AG08396 (cell line): ENCODE measurements around the gene SRPK2.
"Not testable (repeated sequence)": the region's sequence is repeated elsewhere in the genome, so short reads cannot be mapped to it uniquely, and the experiment has no call there.

Experiments
- DNase-seq: peaks from one replicate; pipeline ENCODE4 v3.0.0; 2012; ENCODE audit warnings: low spot score, mixed read lengths

Gene SRPK2

DNA sequence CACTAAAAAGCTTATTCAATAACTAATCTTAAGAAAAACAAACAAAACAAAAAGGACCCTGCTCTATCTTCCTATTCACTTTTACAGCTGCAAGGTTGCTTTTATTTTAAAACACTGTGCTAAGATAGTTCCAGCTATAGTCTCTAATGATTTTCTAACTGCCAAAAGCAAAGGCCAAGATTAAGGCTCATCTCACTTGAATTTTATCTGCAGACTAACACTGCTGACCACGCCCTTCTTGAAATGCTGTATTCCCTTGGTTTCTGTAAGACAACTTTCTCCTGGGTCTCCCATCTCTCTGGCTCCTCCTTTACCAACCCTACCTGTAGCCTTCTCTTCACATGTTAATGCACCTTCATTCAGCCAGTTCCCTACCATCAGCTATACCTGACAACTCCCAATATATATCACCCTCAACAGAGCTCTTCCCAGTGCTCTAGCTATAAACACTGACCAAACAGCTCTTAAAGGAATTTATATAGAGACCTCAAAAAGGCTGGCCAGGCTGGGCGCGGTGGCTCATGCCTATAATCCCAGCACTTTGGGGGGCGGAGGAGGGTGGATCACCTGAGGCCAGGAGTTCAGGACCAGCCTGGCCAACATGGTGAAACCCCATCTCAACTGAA is 11.7 kb downstream of the SRPK2 start:
- DNase-seq: no peak

DNA sequence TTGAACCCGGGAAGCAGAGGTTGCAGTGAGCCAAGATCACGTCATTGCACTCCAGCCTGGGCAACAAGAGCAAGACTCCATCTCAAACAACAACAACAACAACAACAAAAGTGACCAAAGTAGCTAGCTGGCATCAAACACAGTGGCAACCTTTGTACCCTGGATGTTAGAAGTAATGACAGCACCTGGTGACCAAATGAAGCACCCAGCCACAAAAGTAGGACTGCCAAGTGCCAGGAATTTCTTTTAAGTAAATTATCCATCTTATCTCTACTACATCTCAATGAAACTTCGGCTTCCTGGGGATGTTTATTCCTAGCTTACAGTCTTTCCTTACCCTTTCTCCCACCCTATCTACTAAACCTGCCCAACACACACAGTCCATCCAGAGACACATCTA is 18.8 kb downstream of the SRPK2 start:
- no peak for DNase-seq

DNA sequence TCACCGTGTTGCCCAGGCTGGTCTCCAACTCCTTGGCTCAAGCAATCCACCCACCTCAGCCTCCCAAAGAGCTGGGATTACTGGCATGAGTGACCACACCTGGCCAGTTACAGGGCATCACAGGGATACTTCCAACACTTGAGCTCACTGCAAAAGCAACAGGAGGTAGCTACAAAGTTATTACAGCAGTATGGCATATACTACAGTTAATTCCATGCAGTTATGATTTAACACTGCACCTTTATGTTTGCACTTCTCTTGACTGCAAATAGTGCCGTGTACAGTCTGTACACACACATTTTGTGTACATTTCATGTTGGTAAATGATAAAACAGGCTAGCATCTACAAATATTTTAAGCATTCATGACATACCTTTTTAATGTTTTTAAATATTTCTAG is 21.3 kb downstream of the SRPK2 start:
- no peak for DNase-seq

DNA sequence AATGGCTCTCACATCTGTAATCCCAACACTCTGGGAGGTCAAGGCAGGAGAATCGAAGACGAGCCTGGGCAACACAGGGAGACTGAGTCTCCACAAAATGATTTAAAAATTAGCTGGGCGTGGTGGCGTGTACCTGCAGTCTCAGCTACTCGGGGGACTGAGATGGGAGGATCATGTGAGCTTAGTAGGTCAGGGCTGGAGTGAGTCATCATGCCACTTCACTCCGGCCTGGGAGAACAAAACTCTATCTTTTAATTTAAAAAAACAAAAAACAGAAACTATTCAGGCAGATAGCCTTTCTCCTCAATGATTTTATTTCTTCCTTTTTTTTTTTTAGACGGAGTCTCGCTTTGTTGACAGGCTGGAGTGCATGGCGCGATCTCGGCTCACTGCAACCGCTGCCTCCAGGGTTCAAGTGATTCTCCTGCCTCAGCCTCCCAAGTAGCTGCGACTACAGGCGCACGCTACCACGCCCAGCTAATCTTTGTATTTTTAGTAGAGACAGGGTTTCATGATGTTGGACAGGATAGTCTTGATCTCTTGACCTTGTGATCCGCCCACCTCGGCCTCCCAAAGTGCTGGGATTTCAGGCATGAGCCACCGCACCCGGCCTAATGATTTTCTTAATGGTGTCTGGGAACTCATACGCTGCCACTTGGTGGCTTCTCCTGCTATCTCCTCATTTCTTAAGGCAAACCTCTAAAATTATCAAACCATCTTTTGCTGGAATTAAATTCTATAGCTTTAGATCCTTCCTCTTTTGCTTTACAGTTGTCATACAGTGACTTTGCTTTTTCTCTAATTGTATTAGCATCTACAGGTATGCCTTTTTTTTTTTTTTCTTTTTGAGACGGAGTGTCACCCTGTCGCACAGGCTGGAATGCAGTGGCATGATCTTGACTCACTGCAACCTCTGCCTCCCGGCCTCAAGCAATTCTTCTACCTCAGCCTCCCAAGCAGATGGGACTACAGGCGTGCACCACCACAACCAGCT is 22.9 kb downstream of the SRPK2 start:
- DNase-seq: no peak

DNA sequence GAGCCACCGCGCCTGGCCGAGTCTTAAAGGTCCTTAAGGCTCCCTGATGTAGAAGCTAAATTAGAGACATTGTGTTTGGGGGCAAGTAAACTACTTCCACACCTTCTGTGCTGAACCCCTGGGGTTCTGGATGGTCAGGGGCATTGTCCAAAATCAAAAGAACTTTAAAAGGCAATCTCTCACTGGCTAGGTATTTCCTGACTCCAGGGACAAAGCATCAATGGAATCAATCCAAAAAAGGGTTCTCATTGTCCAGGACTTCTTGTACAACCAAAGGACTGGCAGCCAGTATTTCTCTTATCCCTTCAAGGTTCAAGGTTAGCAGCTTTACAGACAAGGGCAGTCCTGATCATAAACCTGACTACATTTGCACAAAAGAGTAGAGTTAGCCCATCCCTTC is 24.0 kb downstream of the SRPK2 start:
- no peak for DNase-seq

DNA sequence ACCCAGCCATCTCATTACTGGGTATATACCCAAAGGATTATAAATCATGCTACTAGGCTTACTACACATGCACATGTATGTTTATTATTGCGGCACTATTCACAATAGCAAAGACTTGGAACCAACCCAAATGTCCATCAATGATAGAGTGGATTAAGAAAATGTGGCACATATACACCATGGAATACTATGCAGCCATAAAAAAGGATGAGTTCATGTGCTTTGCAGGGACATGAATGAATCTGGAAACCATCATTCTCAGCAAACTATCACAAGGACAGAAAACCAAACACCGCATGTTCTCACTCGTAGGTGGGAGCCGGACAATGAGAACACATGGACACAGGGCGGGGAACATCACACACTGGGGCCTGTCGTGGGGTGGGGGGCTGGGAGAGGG is 25.1 kb downstream of the SRPK2 start:
- not testable (repeated sequence) for DNase-seq

DNA sequence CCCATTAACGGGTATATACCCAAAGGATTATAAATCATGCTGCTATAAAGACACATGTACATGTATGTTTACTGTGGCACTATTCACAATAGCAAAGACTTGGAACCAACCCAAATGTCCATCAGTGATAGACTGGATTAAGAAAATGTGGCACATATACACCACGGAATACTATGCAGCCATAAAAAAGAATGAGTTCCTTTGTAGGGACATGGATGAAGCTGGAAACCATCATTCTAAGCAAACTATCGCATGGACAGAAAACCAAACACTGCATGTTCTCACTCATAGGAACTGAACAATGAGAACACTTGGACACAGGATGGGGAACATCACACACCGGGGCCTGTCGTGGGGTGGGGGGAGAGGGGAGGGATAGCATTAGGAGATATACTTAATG is 26.0 kb downstream of the SRPK2 start:
- not testable (repeated sequence) for DNase-seq

DNA sequence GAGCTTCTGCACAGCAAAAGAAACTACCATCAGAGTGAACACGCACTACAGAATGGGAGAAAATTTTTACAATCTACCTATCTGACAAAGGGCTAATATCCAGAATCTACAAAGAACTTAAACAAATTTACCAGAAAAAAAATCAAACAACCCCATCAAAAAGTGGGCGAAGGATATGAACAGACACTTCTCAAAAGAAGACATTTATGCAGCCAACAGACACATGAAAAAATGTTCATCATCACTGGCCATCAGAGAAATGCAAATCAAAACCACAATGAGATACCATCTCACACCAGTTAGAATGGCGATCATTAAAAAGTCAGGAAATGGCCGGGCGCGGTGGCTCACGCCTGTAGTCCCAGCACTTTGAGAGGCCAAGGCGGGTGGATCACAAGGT is 26.7 kb downstream of the SRPK2 start:
- DNase-seq: not testable (repeated sequence)

DNA sequence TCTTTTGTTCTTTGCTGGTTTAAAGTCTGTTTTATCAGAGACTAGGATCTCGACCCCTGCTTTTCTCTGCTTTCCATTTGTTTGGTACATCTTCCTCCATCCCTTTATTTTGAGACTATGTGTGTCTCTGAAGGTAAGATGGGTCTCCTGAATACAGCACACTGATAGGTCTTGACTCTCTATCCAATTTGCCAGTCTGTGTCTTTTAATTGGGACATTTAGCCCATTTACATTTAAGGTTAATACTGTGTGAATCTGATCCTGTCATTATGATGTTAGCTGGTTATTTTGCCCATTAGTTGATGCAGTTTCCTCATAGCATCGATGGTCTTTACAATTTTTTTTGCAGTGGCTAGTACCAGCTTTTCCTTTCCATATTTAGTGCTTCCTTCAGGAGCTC is 28.6 kb downstream of the SRPK2 start:
- DNase-seq: not testable (repeated sequence)

DNA sequence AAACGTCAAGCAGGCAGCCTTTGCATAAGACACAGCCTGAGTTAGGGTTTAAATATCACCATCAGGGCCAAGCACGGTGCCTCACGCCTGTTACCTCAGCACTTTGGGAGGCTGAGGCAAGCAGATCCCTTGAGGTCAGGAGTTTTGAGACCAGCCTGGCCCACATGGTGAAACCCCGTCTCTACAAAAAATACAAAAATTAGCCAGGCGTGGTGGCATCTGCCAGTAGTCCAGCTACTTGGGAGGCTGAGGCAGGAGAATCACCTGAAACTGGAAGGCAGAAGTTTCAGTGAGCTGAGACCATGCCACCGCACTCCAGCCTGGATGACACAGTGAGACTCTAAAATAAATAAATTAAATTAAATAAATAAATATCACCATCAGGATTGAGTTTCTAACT is 33.0 kb downstream of the SRPK2 start:
- no peak for DNase-seq

DNA sequence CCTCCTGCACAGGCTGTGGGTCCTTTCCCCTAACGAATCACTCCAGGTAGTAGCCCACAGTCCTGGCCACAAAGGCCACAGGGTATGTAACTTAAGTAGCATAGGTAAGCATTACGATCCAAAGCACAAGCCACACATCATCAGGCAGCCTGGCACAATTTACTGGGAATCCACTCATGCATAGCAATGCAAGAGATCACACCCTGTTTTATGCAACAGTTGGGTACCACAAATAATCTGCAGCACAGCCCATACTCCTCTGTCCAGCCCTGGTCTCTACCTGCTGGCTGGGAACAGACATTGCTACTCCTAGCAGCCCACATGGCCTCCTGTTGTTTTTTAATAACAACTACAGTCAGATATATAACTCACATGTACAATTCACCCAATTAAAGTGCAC is 34.3 kb downstream of the SRPK2 start:
- DNase-seq: no peak

DNA sequence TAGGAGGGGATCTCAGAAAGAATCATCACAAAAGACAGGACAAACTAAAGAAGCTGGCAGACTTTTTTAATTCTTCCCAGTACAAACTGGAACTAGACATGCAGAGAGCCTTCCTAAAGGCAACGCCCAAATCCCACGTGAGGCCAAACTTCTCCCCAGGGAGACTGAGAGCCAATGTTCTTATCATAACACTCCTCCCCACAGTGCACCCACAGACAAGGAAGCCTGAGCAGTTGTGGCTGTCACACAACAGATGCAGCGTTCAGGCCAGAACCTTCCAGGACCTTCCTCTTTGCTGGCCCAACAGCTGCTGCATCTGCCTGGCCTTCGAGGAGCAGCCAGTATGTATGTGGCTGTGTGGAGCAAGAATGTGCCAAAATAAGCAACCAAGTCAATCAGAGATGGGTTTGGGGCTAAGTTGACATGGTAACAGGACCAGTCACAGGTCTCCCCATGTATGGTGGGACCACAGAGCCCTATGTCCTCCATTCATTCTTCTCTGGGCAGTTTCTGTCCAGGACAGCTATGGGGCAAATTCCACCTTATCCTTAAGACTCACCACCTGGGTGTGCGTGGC is 34.9 kb downstream of the SRPK2 start:
- DNase-seq: no peak

DNA sequence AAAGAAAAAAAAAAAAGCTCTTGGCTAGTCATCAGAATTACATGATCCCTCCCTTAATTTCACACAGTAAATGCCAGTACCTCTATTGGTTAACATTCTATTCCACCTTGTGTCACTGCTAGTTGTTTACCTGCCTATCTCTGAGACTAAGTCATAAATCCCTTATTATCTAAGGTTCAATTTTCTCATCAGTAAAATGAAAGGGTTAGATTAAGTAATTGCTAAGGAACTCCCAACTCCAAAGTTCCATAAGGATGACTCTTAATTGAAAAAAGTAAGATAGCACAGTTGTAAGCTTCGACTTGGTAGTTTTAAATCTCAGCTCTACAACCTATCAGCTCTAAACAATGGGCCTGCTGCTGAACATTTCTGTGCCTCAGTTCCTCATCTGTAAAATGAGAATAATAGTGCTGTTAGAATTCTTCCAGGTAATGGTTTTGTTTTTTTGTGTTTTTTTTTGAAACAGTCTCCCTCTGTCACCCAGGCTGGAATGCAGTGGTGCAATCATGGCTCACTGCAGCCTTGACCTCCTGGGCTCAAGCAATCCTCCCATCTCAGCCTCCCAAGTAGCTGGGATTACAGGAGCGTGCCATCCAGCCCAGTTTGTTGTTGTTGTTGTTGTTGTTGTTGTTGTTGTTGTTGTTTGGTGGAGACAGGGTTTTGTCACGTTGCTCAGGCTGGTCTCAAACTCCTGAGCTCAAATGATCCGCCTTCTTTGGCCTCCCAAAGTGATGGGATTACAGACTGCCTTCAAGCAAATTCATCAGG is 35.6 kb downstream of the SRPK2 start:
- no peak for DNase-seq

DNA sequence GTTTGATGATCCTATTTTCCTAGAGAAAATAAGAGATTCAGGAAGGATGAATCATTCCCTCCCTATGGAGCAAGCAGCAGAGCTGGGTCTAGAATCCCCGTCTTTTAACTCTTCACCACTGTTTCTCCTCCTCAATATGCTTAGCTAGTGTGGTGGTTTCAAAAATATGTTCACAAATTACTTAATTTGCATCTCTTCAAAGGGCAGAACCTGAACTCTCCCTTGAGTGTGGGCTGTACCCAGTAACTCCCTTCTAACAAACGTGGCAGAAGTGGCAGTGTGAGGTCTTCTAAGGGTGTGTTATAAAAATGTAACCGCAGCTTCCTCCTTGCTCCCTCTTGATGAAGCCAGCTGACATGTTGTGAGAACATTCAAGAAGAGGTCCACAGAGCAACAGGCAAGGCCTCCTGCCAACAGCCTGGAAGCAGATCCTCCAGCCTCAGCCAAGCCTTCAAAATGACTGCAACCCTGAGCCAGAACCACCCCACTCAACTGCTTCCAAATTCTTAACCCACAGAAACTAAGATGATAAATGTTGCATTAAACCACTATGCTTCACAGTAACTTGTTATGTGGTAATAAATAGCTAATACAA is 36.6 kb downstream of the SRPK2 start:
- DNase-seq: peak; percentile 47

DNA sequence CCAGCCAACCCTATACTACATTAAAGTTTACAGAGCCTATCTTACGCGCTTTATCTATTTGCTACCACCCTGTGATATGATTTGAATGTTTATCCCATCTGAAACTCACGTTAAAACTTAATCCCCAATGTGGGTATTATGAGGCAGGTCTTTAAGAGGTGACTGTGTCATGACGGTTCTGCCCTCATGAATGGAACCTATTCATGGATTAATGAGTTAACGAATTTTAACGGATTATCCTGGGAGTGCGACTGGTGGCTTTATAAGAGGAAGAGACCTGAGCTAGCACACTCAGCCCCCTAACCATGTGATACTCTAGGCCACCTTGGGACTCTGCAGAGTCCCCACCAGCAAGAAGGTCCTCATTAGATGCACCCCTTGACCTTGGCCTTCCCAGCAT is 37.8 kb downstream of the SRPK2 start:
- DNase-seq: no peak

DNA sequence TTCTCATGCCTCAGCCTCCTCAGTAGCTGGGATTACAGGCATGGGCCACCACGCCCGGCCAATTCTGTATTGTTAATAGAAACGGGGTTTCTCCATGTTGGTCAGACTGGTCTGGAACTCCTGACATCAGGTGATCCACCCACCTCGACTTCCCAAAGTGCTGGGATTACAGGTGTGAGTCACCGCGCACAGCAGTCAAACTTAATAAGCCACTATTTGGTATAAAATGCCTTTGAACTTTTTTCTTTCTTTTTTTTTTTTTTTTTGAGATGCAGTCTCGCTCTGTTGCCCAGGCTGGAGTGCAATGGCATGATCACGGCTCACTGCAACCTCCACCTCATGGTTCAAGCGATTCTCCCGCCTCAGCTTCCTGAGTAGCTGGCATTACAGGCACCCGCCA is 40.5 kb downstream of the SRPK2 start:
- DNase-seq: not testable (repeated sequence)

DNA sequence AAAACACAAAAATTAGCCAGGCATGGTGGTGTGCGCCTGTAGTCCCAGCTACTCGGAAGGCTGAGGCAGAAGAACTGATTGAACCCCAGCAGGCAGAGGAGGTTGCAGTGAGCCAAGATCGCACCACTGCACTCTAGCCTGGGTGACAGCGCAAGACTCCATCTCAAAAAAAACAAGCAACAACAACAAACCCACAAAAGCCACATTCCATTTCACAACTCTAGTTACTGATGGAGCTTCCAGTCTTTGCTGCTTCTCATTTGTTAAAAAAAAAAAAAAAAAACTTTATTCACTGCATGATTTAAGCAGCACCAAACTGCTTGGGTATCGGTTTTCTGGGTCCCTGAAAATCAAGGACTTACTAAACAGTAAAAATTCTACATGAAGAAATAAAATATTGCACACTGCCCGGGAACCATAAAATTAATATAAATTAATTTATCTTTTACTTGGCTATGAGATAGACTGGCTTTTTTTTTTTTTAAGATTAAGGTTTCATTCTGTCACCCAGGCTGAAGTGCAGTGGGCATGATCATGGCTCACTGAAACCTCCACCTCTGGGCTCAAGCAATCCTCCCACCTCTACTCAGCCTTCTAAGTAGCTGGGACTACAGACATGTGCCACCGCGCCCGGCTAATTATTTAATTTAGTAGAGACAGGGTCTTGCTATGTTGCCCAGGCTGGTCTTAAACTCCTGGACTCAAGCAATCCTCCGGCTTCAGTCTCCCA is 42.0 kb downstream of the SRPK2 start:
- no peak for DNase-seq

DNA sequence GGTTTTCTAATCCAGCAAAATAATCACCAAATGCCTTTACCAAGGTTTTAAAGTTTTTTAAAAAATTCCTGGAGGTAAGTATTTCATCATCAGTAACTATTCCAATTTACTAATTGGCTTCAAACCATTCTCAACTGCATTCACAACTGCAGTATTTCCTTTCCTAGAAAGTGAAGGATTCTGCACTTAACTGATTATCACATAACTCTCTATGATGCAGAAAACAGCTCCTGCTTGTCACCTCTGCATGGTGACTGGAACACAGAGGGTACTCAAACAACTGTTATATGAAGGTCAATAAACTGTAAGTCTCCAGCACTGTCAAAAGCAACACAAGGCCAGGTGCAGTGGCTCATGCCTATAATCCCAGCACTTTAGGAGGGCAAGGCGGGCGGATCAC is 42.6 kb downstream of the SRPK2 start:
- DNase-seq: no peak

DNA sequence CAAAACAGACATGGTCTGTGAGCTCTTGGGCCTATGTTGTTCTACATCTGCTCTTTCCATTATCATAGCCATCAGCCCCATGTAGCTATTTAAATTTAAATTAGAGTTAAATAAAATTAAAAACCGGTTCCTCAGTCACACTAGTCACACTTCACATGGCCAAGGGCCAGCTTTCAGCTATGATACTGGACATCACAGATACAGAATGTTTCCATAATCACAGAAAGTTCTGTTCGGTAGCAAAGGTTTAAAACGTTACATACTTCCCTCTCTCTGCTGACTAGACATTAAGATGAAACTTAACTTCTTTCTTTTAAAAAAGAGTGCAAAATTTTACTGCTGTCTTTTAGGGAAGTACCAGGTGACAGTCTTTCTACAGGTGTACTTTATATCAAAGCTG is 43.0 kb downstream of the SRPK2 start:
- DNase-seq: no peak

DNA sequence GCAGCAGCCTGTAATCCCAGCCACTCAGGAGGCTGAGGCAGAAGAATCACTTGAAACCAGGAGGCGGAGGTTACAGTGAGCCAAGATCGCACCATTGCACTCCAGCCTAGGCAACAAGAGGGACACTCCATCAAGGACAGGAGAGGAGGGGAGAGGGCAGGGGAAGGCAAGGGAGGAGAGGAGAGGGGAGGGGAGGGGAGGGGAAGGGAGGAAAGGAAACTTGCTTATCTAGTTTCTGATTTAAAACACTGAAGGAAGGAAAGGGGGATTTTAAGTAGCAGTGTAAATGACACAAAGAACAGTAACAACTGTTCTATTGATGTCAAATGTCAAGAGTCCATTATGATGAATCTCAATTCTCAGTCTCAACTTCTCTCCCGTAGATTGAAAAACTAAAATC is 43.7 kb downstream of the SRPK2 start:
- DNase-seq: no peak
